Testis (tissue), 2 donors: ENCODE results near the gene IFNL2.

ENCODE experiments used
- POLR2A ChIP-seq: fragments of 450-650 bp; IDR thresholded peaks from one replicate; pipeline ENCODE4 v1.6.1; 2017; ENCODE audit warnings: antibody characterized with exemption, mild to moderate bottlenecking, moderate library complexity
- TF ChIP-seq, protein P1 (sequence below), 3 experiments: fragments of 450-650 bp in 2 of 3; fragments of 200-600 bp in 1 of 3; sonication (generic) in 1 of 3; IDR thresholded peaks; one replicate each; pipeline ENCODE4 v1.5.1; 2016 to 2019; ENCODE audit warnings: antibody characterized with exemption in 3 of 3, mild to moderate bottlenecking in 2 of 3, moderate library complexity in 1 of 3

GRCh38 chr19:39284032-39284431 lies 15.8 kb downstream of the IFNL2 start:
- TF ChIP-seq, protein P1, sequence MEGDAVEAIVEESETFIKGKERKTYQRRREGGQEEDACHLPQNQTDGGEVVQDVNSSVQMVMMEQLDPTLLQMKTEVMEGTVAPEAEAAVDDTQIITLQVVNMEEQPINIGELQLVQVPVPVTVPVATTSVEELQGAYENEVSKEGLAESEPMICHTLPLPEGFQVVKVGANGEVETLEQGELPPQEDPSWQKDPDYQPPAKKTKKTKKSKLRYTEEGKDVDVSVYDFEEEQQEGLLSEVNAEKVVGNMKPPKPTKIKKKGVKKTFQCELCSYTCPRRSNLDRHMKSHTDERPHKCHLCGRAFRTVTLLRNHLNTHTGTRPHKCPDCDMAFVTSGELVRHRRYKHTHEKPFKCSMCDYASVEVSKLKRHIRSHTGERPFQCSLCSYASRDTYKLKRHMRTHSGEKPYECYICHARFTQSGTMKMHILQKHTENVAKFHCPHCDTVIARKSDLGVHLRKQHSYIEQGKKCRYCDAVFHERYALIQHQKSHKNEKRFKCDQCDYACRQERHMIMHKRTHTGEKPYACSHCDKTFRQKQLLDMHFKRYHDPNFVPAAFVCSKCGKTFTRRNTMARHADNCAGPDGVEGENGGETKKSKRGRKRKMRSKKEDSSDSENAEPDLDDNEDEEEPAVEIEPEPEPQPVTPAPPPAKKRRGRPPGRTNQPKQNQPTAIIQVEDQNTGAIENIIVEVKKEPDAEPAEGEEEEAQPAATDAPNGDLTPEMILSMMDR (IDR thresholded peaks at IDR 0.05) = no peak
- TF ChIP-seq POLR2A = no peak
